ENCODE results near the gene ADAM10. TPM values are rescaled to one million over a fixed set of nuclear protein-coding genes. Genes with fewer than 3 reads are reported as not detected.

Gene ADAM10
- total and polyA plus RNA-seq, 9 donors = 49.5 to 112 (median 85.2) TPM

GRCh38 chr15:58742022-58742813 is 7.3 kb downstream of the ADAM10 start:
- peaks cover 6% of the 10 kb centered on the region for H3K4me1 ChIP-seq (ENCODE audit: control insufficient read depth, insufficient read depth, low read length)
- DNase-seq = peak; percentile 78

GRCh38 chr15:58741032-58741431 is 8.5 kb downstream of the ADAM10 start:
- DNase-seq = no peak
- no peaks in the 10 kb centered on the region for H3K36me3 ChIP-seq (ENCODE audit: control insufficient read depth, insufficient read depth, low read length)
- WGBS (ENCODE audit: insufficient coverage) = no CpG with 5 or more reads among the region's 2 CpGs
- no peak overlapping the region for H3K4me3 ChIP-seq (ENCODE audit: low read length)
- no peaks in the 10 kb centered on the region for H3K9me3 ChIP-seq (replicated peaks; ENCODE audit: control insufficient read depth, low read depth, low read length)
- no peaks in the 10 kb centered on the region for H3K27me3 ChIP-seq (ENCODE audit: control insufficient read depth, insufficient read depth, low read length)
- H3K4me1 ChIP-seq (ENCODE audit: control insufficient read depth, insufficient read depth, low read length) = peaks cover 3% of the 10 kb centered on the region
- no peak overlapping the region for H3K27ac ChIP-seq (ENCODE audit: low read length)

More at GRCh38 chr15:58742022-58742813, 7.3 kb downstream of the ADAM10 start:
- no CpG with 5 or more reads among the region's 8 CpGs for WGBS (ENCODE audit: insufficient coverage)
- Histone ChIP-seq H3K9me3 (replicated peaks; ENCODE audit: control insufficient read depth, low read depth, low read length) (no peaks in the 10 kb centered on the region), H3K27me3 (ENCODE audit: control insufficient read depth, insufficient read depth, low read length) (no peaks in the 10 kb centered on the region), H3K4me3 (ENCODE audit: low read length) (no peak overlapping the region), H3K36me3 (ENCODE audit: control insufficient read depth, insufficient read depth, low read length) (no peaks in the 10 kb centered on the region), H3K27ac (ENCODE audit: low read length) (no peak overlapping the region)

- Histone ChIP-seq H3K27me3 (ENCODE audit: control insufficient read depth, insufficient read depth, low read length) (no peaks in the 10 kb centered on the region), H3K36me3 (ENCODE audit: control insufficient read depth, insufficient read depth, low read length) (no peaks in the 10 kb centered on the region), H3K9me3 (replicated peaks; ENCODE audit: control insufficient read depth, low read depth, low read length) (no peaks in the 10 kb centered on the region), H3K4me3 (ENCODE audit: low read length) (no peak overlapping the region), H3K4me1 (ENCODE audit: control insufficient read depth, insufficient read depth, low read length) (peaks cover 3% of the 10 kb centered on the region), H3K27ac (ENCODE audit: low read length) (no peak overlapping the region)
- no peak for DNase-seq
- whole genome bisulfite sequencing (ENCODE audit: insufficient coverage) = no CpG with 5 or more reads among the region's 4 CpGs
Measured at GRCh38 chr15:58740436-58740835, 9.1 kb downstream of the ADAM10 start.

- H3K4me3 ChIP-seq (ENCODE audit: low read length) = no peak overlapping the region
- no peaks in the 10 kb centered on the region for H3K27me3 ChIP-seq (ENCODE audit: control insufficient read depth, insufficient read depth, low read length)
- no CpG with 5 or more reads among the region's 1 CpG for WGBS (ENCODE audit: insufficient coverage)
- peak; percentile 30 for DNase-seq
- no peaks in the 10 kb centered on the region for H3K36me3 ChIP-seq (ENCODE audit: control insufficient read depth, insufficient read depth, low read length)
- H3K27ac ChIP-seq (ENCODE audit: low read length) = no peak overlapping the region
- H3K9me3 ChIP-seq (replicated peaks; ENCODE audit: control insufficient read depth, low read depth, low read length) = no peaks in the 10 kb centered on the region
- peaks cover 3% of the 10 kb centered on the region for H3K4me1 ChIP-seq (ENCODE audit: control insufficient read depth, insufficient read depth, low read length)
Measured at GRCh38 chr15:58738046-58738707, 11.3 kb downstream of the ADAM10 start.

- no peak for DNase-seq
- H3K4me3 ChIP-seq (ENCODE audit: low read length) = no peak overlapping the region
- no peaks in the 10 kb centered on the region for H3K27me3 ChIP-seq (ENCODE audit: control insufficient read depth, insufficient read depth, low read length)
- no CpG with 5 or more reads among the region's 3 CpGs for WGBS (ENCODE audit: insufficient coverage)
- no peak overlapping the region for H3K27ac ChIP-seq (ENCODE audit: low read length)
- H3K36me3 ChIP-seq (ENCODE audit: control insufficient read depth, insufficient read depth, low read length) = no peaks in the 10 kb centered on the region
- no peaks in the 10 kb centered on the region for H3K9me3 ChIP-seq (replicated peaks; ENCODE audit: control insufficient read depth, low read depth, low read length)
- no peaks in the 10 kb centered on the region for H3K4me1 ChIP-seq (ENCODE audit: control insufficient read depth, insufficient read depth, low read length)
Measured at GRCh38 chr15:58737298-58737697, 12.2 kb downstream of the ADAM10 start.

- DNase-seq = no peak
- no peaks in the 10 kb centered on the region for H3K4me1 ChIP-seq (ENCODE audit: control insufficient read depth, insufficient read depth, low read length)
- H3K9me3 ChIP-seq (replicated peaks; ENCODE audit: control insufficient read depth, low read depth, low read length) = peaks cover 3% of the 10 kb centered on the region
- no peak overlapping the region for H3K4me3 ChIP-seq (ENCODE audit: low read length)
- no peaks in the 10 kb centered on the region for H3K27me3 ChIP-seq (ENCODE audit: control insufficient read depth, insufficient read depth, low read length)
- peaks cover 2% of the 10 kb centered on the region for H3K36me3 ChIP-seq (ENCODE audit: control insufficient read depth, insufficient read depth, low read length)
- no CpG with 5 or more reads among the region's 2 CpGs for WGBS (ENCODE audit: insufficient coverage)
- no peak overlapping the region for H3K27ac ChIP-seq (ENCODE audit: low read length)
Measured at GRCh38 chr15:58736018-58736643, 13.4 kb downstream of the ADAM10 start.

- 75% methylated on average over 2 of the region's 2 CpGs for WGBS (ENCODE audit: insufficient coverage)
- H3K4me1 ChIP-seq (ENCODE audit: control insufficient read depth, insufficient read depth, low read length) = no peaks in the 10 kb centered on the region
Measured at GRCh38 chr15:58734859-58735258, 14.6 kb downstream of the ADAM10 start.

GRCh38 chr15:58732625-58733363 is 16.7 kb downstream of the ADAM10 start:
- WGBS (ENCODE audit: insufficient coverage) = 100% methylated on average over 1 of the region's 4 CpGs
- no peak for DNase-seq
- H3K27ac ChIP-seq (ENCODE audit: low read length) = no peak overlapping the region

More at GRCh38 chr15:58734859-58735258, 14.6 kb downstream of the ADAM10 start:
- Histone ChIP-seq H3K27me3 (ENCODE audit: control insufficient read depth, insufficient read depth, low read length) (no peaks in the 10 kb centered on the region), H3K9me3 (replicated peaks; ENCODE audit: control insufficient read depth, low read depth, low read length) (peaks cover 3% of the 10 kb centered on the region), H3K36me3 (ENCODE audit: control insufficient read depth, insufficient read depth, low read length) (peaks cover 2% of the 10 kb centered on the region), H3K27ac (ENCODE audit: low read length) (no peak overlapping the region), H3K4me3 (ENCODE audit: low read length) (no peak overlapping the region)
- no peak for DNase-seq

GRCh38 chr15:58731756-58732535 is 17.6 kb downstream of the ADAM10 start:
- peak; percentile 31 for DNase-seq
- no CpG with 5 or more reads among the region's 5 CpGs for WGBS (ENCODE audit: insufficient coverage)
- no peaks in the 10 kb centered on the region for H3K4me1 ChIP-seq (ENCODE audit: control insufficient read depth, insufficient read depth, low read length)

More at GRCh38 chr15:58732625-58733363, 16.7 kb downstream of the ADAM10 start:
- Histone ChIP-seq H3K27me3 (ENCODE audit: control insufficient read depth, insufficient read depth, low read length) (no peaks in the 10 kb centered on the region), H3K9me3 (replicated peaks; ENCODE audit: control insufficient read depth, low read depth, low read length) (peaks cover 3% of the 10 kb centered on the region), H3K4me3 (ENCODE audit: low read length) (no peak overlapping the region), H3K4me1 (ENCODE audit: control insufficient read depth, insufficient read depth, low read length) (no peaks in the 10 kb centered on the region), H3K36me3 (ENCODE audit: control insufficient read depth, insufficient read depth, low read length) (peaks cover 2% of the 10 kb centered on the region)

More at GRCh38 chr15:58731756-58732535, 17.6 kb downstream of the ADAM10 start:
- Histone ChIP-seq H3K9me3 (replicated peaks; ENCODE audit: control insufficient read depth, low read depth, low read length) (peaks cover 3% of the 10 kb centered on the region), H3K27ac (ENCODE audit: low read length) (no peak overlapping the region), H3K36me3 (ENCODE audit: control insufficient read depth, insufficient read depth, low read length) (peaks cover 2% of the 10 kb centered on the region), H3K27me3 (ENCODE audit: control insufficient read depth, insufficient read depth, low read length) (no peaks in the 10 kb centered on the region), H3K4me3 (ENCODE audit: low read length) (no peak overlapping the region)

All from muscle of leg (tissue), 11 donors.